ENCODE data around the gene CRACR2B. TPM values are rescaled to one million over a fixed set of nuclear protein-coding genes. Genes with fewer than 3 reads are reported as not detected.

Gene CRACR2B
- 2.9 to 5.2 TPM (median 4.8 TPM) in 5 replicates for total RNA-seq (2022; extraction: Qiagen RNA extraction)

DNA sequence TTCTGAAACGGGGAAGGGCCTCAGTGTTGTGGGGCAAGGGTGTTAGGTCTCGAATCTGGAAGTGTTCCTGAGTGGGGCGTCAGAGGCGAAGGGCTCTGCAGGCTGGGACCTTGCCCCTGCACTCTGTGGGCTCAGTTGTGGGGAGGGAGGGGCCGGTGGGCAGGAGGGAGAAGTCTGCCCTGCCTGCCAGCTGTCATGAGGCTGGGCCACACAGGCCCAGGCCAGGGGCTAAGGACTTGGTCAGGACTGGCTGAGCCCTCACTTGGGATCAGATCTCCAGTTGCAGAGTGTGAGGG, at the start of gene CRACR2B:
TSS of gene CRACR2B (plus strand) at position 23 of the 296 bp plus-strand sequence. CDS start 689 bp downstream, outside the sequence.

DNA sequence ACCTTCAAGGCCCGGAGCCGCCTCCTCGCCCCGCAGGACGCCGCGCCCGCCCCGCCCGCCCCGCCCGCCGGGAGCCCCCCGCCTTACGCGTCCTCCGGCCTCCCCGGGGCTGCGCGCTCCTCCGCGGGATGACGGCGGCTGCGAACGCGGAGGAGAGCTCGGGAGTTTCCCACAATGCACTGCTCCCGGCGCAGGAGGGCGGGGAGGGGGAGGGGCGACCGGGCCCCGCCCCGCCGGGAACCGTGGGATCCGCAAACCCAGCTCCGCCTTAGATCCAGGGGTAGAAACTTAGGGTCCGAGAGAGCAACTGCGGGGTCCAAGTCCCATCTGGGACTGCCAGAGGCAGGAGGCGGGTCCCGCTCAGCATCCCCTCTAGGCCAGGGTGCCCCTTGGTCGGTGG, 37.8 kb upstream of the CRACR2B start, which contains the start of gene CEND1:
TSS of gene CEND1 (minus strand) at position 148 of the 400 bp plus-strand sequence. CDS start 1,514 bp downstream, outside the sequence.

DNA sequence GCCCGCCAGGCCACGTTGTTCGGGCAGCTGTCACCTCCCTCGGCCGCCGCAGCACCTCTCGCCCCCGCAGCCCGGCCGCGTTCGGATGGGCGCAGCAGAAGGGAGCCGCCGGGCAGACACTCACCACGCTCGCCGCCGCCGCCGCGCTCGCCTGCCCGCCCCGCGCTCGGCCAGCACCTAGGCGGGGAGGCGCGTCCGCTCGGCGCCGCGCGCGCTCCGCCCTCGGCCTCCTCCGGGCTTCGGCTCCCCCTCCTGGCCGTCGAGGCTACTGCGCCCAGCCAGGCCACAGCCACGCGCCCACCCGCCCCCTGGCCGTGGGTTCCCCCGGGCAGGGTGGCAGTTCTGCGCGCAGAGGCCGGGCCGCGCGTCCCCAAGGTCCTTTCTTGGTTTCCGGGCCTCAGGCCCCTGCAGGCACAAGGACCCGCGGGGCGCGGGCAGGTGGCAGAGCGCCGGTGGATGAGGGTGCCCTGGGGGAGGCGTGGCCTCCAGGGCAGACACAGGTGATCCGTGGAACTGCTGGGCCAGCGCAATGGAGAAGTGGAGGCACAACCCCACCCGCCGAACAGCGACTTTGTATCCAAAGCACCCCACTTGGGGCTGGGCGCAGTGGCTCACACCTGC, 29.5 kb upstream of the CRACR2B start, which contains the start of gene SLC25A22:
TSS of gene SLC25A22 (minus strand) at position 189 of the 621 bp plus-strand sequence. CDS start 3,275 bp downstream, outside the sequence.

GRCh38 chr11:809287-810039, 18.3 kb upstream of the CRACR2B start, which contains the start of gene RPLP2:
TSS of gene RPLP2 (plus strand) at chr11:809967. CDS start at chr11:810235, 268 bp downstream.

GRCh38 chr11:818396-819128, 9.2 kb upstream of the CRACR2B start, which contains the start of gene PNPLA2:
TSS of gene PNPLA2 (plus strand) at chr11:818914. CDS start at chr11:819719, 805 bp downstream.

DNA sequence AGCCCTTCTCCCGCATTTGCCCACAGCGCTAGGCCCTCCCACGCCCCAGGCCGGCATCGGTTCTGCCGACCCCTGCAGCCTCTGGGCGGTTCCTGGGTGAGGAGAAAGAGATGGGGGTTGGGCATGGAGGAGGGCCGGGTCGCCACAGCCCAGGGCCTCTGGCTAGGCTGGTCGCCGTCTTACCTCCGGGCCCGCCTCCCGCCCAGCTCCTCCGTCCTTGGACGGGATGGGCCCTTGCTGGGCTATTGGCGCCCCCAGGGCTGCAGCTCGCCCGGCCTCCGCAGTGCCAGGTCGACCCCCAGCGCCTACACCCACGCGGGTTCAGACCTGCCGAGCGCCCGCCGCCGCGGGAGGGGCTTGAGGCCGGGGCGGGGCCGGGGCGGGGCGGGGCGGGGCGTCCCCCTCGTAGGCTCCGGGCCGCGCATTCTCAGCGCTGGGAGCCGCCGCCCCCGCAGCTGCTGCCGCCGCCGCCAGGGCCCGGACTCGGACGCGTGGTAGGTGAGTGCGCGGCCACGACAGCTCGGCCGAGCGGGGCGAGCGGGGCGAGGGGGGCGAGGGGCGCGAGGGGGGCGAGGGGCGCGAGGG, 4.9 kb downstream of the CRACR2B start, which contains the start of gene CD151:
TSS of gene CD151 (plus strand) at position 424 of the 585 bp plus-strand sequence. CDS start 3,118 bp downstream, outside the sequence.

DNA sequence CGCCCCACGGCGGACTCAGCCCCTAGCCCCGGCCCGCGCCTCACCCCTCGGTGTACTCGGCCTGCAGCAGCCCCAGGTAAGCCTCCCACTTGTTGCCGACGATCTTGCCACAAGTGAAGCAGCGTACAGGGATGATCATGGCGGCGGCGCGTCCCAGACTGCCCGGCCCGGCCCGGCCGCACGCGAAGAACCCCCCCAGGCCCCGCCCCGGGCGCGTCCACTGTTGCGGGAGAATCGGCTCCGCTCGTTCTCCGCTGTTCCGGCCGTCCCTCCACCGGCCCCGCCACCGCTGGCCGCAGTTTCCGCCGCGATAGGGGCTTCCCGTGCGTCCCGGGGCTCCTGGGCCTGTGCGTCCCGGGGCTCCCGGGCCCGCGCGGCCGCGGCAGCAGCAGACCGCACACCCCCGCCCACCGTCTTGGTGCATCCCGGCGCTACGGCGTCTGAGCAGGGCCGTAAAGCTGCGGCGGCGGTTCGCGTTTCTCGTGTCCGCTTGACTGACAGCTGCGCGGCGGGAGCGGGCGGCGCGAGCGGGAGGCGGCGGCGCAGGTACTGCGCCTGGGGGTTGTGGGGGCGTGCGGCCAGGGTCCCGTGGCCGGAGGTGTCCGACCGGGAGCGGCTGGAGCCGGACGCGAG, 14.8 kb downstream of the CRACR2B start, which contains the start of the genes POLR2L and TSPAN4:
TSS of gene POLR2L (minus strand) at position 160 of the 633 bp plus-strand sequence. CDS start at position 139, 21 bp downstream.
TSS of gene TSPAN4 (plus strand) at position 483 of the 633 bp plus-strand sequence. CDS start 7,453 bp downstream, outside the sequence.

Other genes starting within 250 kb of the CRACR2B start
- 4.1 to 7.8 TPM (median 7.0 TPM) in 5 replicates for gene IRF7, start 212.0 kb upstream of the CRACR2B start, total RNA-seq (2022; extraction: Qiagen RNA extraction)
- 0.03 to 0.08 TPM in 2 of 5 replicates, not detected in the others for gene CDHR5, start 203.0 kb upstream of the CRACR2B start, total RNA-seq (2022; extraction: Qiagen RNA extraction)
- not detected in 5 replicates for gene SCT, start 200.7 kb upstream of the CRACR2B start, total RNA-seq (2022; extraction: Qiagen RNA extraction)
- gene DRD4, start 190.7 kb upstream of the CRACR2B start, total RNA-seq (2022; extraction: Qiagen RNA extraction), result 0.15 to 0.39 TPM (median 0.22 TPM) in 5 replicates
- 27.2 to 37.0 TPM (median 33.8 TPM) in 5 replicates for gene DEAF1, start 132.7 kb upstream of the CRACR2B start, total RNA-seq (2022; extraction: Qiagen RNA extraction)
- gene TMEM80, start 132.1 kb upstream of the CRACR2B start, total RNA-seq (2022; extraction: Qiagen RNA extraction), result 9.2 to 11.6 TPM (median 11.3 TPM) in 5 replicates
- gene EPS8L2, start 121.7 kb upstream of the CRACR2B start, total RNA-seq (2022; extraction: Qiagen RNA extraction), result 77.4 to 139 TPM (median 122 TPM) in 5 replicates
- gene TALDO1, start 80.5 kb upstream of the CRACR2B start, total RNA-seq (2022; extraction: Qiagen RNA extraction), result 416 to 454 TPM (median 423 TPM) in 5 replicates
- gene GATD1, start 50.4 kb upstream of the CRACR2B start, total RNA-seq (2022; extraction: Qiagen RNA extraction), result 37.0 to 53.7 TPM (median 49.1 TPM) in 5 replicates
- gene CEND1, start 37.8 kb upstream of the CRACR2B start, total RNA-seq (2022; extraction: Qiagen RNA extraction), result 1.4 to 2.7 TPM (median 2.0 TPM) in 5 replicates
- 23.7 to 39.6 TPM (median 37.1 TPM) in 5 replicates for gene SLC25A22, start 29.6 kb upstream of the CRACR2B start, total RNA-seq (2022; extraction: Qiagen RNA extraction)
- gene PIDD1, start 22.7 kb upstream of the CRACR2B start, total RNA-seq (2022; extraction: Qiagen RNA extraction), result 8.7 to 17.7 TPM (median 16.6 TPM) in 5 replicates
- gene RPLP2, start 18.0 kb upstream of the CRACR2B start, total RNA-seq (2022; extraction: Qiagen RNA extraction), result 1,648 to 2,773 TPM (median 2,446 TPM) in 5 replicates
- gene PNPLA2, start 9.0 kb upstream of the CRACR2B start, total RNA-seq (2022; extraction: Qiagen RNA extraction), result 35.5 to 63.1 TPM (median 58.0 TPM) in 5 replicates
- gene CD151, start 5.0 kb downstream of the CRACR2B start, total RNA-seq (2022; extraction: Qiagen RNA extraction), result 725 to 879 TPM (median 864 TPM) in 5 replicates
- 590 to 758 TPM (median 644 TPM) in 5 replicates for gene POLR2L, start 14.6 kb downstream of the CRACR2B start, total RNA-seq (2022; extraction: Qiagen RNA extraction)
- 121 to 195 TPM (median 194 TPM) in 5 replicates for gene TSPAN4, start 14.9 kb downstream of the CRACR2B start, total RNA-seq (2022; extraction: Qiagen RNA extraction)
- 70.5 to 81.8 TPM (median 78.9 TPM) in 5 replicates for gene CHID1, start 82.9 kb downstream of the CRACR2B start, total RNA-seq (2022; extraction: Qiagen RNA extraction)
- gene AP2A2, start 98.0 kb downstream of the CRACR2B start, total RNA-seq (2022; extraction: Qiagen RNA extraction), result 32.5 to 38.3 TPM (median 37.2 TPM) in 5 replicates
- gene MUC6, start 208.8 kb downstream of the CRACR2B start, total RNA-seq (2022; extraction: Qiagen RNA extraction), result 0.01 to 0.02 TPM (median 0.01 TPM) in 3 of 5 replicates, not detected in the others
- gene MUC2, start 247.0 kb downstream of the CRACR2B start, total RNA-seq (2022; extraction: Qiagen RNA extraction), result 0.14 to 0.97 TPM (median 0.27 TPM) in 5 replicates

All from A549 treated with CORT108297 at 1 μM for 4 hours (cell line).